HFF-Myc (cell line): ENCODE results near the gene LRFN2.

Source experiments
- DNase-seq: peaks from one replicate; pipeline ENCODE4 v3.0.0-alpha.2; 2011; ENCODE audit warnings: low read depth; ENCODE audit errors: extremely low read depth
- H3K4me3 ChIP-seq: replicated peaks from 2 replicates; pipeline ENCODE4 v1.5.1; 2011; ENCODE audit warnings: low read depth, mild to moderate bottlenecking, control low read depth, low read length
- TF ChIP-seq, protein P1 (sequence below): IDR thresholded peaks from 2 replicates; pipeline ENCODE4 v1.5.1; 2012; ENCODE audit warnings: mild to moderate bottlenecking, low read depth, low read length, control low read depth; ENCODE audit errors: missing control alignments

The LRFN2 gene

GRCh38 chr6:40584741-40585140 is 2.4 kb downstream of the LRFN2 start:
- TF ChIP-seq, protein P1, sequence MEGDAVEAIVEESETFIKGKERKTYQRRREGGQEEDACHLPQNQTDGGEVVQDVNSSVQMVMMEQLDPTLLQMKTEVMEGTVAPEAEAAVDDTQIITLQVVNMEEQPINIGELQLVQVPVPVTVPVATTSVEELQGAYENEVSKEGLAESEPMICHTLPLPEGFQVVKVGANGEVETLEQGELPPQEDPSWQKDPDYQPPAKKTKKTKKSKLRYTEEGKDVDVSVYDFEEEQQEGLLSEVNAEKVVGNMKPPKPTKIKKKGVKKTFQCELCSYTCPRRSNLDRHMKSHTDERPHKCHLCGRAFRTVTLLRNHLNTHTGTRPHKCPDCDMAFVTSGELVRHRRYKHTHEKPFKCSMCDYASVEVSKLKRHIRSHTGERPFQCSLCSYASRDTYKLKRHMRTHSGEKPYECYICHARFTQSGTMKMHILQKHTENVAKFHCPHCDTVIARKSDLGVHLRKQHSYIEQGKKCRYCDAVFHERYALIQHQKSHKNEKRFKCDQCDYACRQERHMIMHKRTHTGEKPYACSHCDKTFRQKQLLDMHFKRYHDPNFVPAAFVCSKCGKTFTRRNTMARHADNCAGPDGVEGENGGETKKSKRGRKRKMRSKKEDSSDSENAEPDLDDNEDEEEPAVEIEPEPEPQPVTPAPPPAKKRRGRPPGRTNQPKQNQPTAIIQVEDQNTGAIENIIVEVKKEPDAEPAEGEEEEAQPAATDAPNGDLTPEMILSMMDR, result no peak
- no peak overlapping the region for H3K4me3 ChIP-seq
- DNase-seq, result no peak

DNA sequence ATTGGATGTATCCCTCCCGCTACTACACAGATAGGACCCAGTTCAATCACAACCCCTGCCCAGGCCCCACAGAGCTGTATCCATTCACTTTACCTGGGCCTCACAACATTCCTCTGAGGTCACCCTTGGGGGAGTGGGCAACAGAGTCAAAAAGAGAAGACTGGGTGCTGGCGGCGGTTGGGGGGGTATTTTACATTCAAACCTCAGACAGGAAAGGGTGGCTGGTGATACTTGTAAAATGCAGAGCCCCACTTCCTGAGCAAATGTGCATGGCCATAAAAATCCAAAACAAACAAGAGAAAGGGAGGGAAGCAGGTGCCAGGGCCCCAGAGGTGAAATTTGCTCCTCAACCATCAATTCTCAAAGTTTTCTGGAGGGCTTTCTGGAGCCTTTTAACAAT is 3.5 kb downstream of the LRFN2 start:
- TF ChIP-seq, protein P1, result no peak
- no peak overlapping the region for H3K4me3 ChIP-seq
- no peak for DNase-seq

DNA sequence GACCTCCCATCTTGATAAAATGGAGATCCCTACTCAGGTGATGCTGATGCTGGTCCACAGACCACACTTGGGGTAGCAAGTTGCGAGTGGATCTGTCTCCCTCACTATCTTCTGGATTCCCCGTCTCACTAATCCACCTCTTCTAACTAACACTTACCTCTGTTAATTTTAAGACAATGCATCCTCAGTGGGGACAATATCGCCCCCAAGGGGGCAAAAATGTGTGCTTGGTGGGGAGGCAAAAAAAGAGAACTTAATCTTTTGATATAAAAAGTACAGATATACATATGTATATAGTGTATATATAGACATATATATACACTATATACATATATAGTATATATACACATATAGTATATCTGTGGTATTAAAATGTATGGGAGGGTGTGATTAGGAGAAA is 4.3 kb downstream of the LRFN2 start:
- H3K4me3 ChIP-seq, result no peak overlapping the region
- no peak for DNase-seq
- TF ChIP-seq, protein P1, result no peak

DNA sequence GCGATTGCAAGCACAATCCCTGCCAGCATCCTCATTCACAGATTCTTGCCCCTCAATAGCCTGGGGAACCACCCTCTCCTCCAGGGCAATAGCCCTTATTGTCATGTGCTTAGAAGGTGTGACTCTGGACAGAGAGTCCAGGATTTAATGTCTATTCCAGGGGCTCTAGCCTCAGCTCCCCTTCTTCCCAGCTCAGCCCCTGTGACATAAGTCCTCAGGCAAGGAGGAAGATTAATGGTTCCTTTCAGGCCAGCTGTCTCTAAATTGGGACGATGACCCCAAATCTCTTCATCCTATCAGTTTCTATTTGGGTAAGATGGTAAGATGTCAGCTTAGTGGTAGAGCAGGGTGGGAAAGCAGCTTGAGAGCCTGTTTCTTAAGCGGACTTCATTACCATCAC is 8.1 kb downstream of the LRFN2 start:
- TF ChIP-seq, protein P1, result no peak
- no peak overlapping the region for H3K4me3 ChIP-seq
- DNase-seq, result no peak

- DNase-seq, result no peak
- TF ChIP-seq, protein P1, result no peak
These were observed 9.5 kb downstream of the LRFN2 start for GRCh38 chr6:40577672-40578071.

GRCh38 chr6:40573221-40573620 is 13.9 kb downstream of the LRFN2 start:
- H3K4me3 ChIP-seq, result no peak overlapping the region
- TF ChIP-seq, protein P1, result no peak
- no peak for DNase-seq

More at GRCh38 chr6:40577672-40578071, 9.5 kb downstream of the LRFN2 start:
- no peak overlapping the region for H3K4me3 ChIP-seq
